CD14-positive monocyte (primary cell): ENCODE results near the gene ZIM2. TPM values are rescaled to one million over a fixed set of nuclear protein-coding genes. Genes with fewer than 3 reads are reported as not detected.

ENCODE experiments used
- DNase-seq, 3 donors: peaks; one replicate each; pipeline ENCODE4 v3.0.0-alpha.2; 2011 to 2022
- H2AFZ ChIP-seq: 2 replicates; pipeline ENCODE4 v1.6.0; 2012; ENCODE audit warnings: mild to moderate bottlenecking, low read depth, low read length, inconsistent platforms; ENCODE audit not compliant: insufficient read depth, poor library complexity, severe bottlenecking
- H3K27ac ChIP-seq, 2 donors: 1 replicate in 1 of 2; 2 replicates in 1 of 2; pipeline ENCODE4 v1.5.1; 2012 to 2013; ENCODE audit warnings: low read length in 2 of 2, control low read depth in 1 of 2, inconsistent platforms in 1 of 2, low read depth in 1 of 2, mild to moderate bottlenecking in 1 of 2
- H3K27me3 ChIP-seq, 2 donors: one replicate each; pipeline versions ENCODE4 v1.6.0 to v1.6.1; 2011 to 2013; ENCODE audit warnings: low read length in 2 of 2; ENCODE audit not compliant: control insufficient read depth in 2 of 2, insufficient read depth in 2 of 2
- H3K36me3 ChIP-seq, 2 donors: replicated peaks in 1 of 2; 1 replicate in 1 of 2; 2 replicates in 1 of 2; pipeline versions ENCODE4 v1.5.1 to v1.6.1; 2012 to 2013; ENCODE audit warnings: low read length in 2 of 2, control low read depth in 1 of 2, inconsistent platforms in 1 of 2, mild to moderate bottlenecking in 1 of 2; ENCODE audit not compliant: insufficient read depth in 2 of 2, control insufficient read depth in 1 of 2
- H3K4me1 ChIP-seq, 2 donors: 1 replicate in 1 of 2; 2 replicates in 1 of 2; pipeline versions ENCODE4 v1.5.1 to v1.6.1; 2012 to 2013; ENCODE audit warnings: low read length in 2 of 2, control low read depth in 1 of 2, inconsistent platforms in 1 of 2, mild to moderate bottlenecking in 1 of 2, moderate library complexity in 1 of 2; ENCODE audit not compliant: insufficient read depth in 2 of 2, control insufficient read depth in 1 of 2
- H3K4me2 ChIP-seq: replicated peaks from 2 replicates; pipeline ENCODE3; 2012; ENCODE audit warnings: low read length, moderate library complexity, mild to moderate bottlenecking; ENCODE audit not compliant: poor library complexity, severe bottlenecking; ENCODE audit errors: extremely low read depth
- H3K4me3 ChIP-seq, 3 experiments: fragments of 200-600 bp in 1 of 3; sonication (generic) in 1 of 3; replicated peaks in 1 of 3; 1 replicate in 2 of 3; 2 replicates in 1 of 3; pipeline ENCODE4 v1.5.1; 2011 to 2013; ENCODE audit warnings: low read length in 3 of 3, mild to moderate bottlenecking in 3 of 3, control low read depth in 2 of 3, low read depth in 2 of 3, inconsistent platforms in 1 of 3, moderate library complexity in 1 of 3
- H3K79me2 ChIP-seq: 2 replicates; pipeline ENCODE4 v1.6.0; 2012; ENCODE audit warnings: mild to moderate bottlenecking, control low read depth, inconsistent platforms, low read length, moderate library complexity; ENCODE audit not compliant: insufficient read depth
- H3K9ac ChIP-seq: 2 replicates; pipeline ENCODE4 v1.6.0; 2017; ENCODE audit warnings: low read length, mild to moderate bottlenecking; ENCODE audit not compliant: insufficient read depth, poor library complexity, severe bottlenecking
- H3K9me3 ChIP-seq, 2 donors: replicated peaks in 1 of 2; 1 replicate in 1 of 2; 2 replicates in 1 of 2; pipeline versions ENCODE4 v1.5.1 to v1.6.1; 2012 to 2013; ENCODE audit warnings: low read length in 2 of 2, control low read depth in 1 of 2; ENCODE audit not compliant: control insufficient read depth in 1 of 2, insufficient read depth in 1 of 2
- H4K20me1 ChIP-seq: 2 replicates; pipeline ENCODE4 v1.6.0; 2012; ENCODE audit warnings: mild to moderate bottlenecking, low read length, control low read depth, moderate library complexity; ENCODE audit not compliant: insufficient read depth
- H3K27ac Mint-ChIP-seq, 7 donors: one replicate each; pipeline ENCODE4 v1.8.0; 2020; ENCODE audit warnings: mild to moderate bottlenecking in 7 of 7, mixed read lengths in 7 of 7, moderate library complexity in 6 of 7, inconsistent platforms in 2 of 7
- H3K27me3 Mint-ChIP-seq, 3 donors: one replicate each; pipeline ENCODE4 v1.8.0; 2021 to 2022; ENCODE audit warnings: low read depth in 3 of 3, mild to moderate bottlenecking in 3 of 3, mixed read lengths in 3 of 3, moderate library complexity in 3 of 3, inconsistent platforms in 1 of 3
- H3K36me3 Mint-ChIP-seq, 2 donors: one replicate each; pipeline ENCODE4 v1.8.0; 2020; ENCODE audit warnings: mixed read lengths in 2 of 2, inconsistent platforms in 1 of 2, mild to moderate bottlenecking in 1 of 2
- H3K4me1 Mint-ChIP-seq: one replicate; pipeline ENCODE4 v1.8.0; 2020; ENCODE audit warnings: mild to moderate bottlenecking, mixed read lengths
- H3K4me3 Mint-ChIP-seq, 2 donors: one replicate each; pipeline ENCODE4 v1.8.0; 2020; ENCODE audit warnings: mild to moderate bottlenecking in 2 of 2, mixed read lengths in 2 of 2, moderate library complexity in 1 of 2
- H3K9me3 Mint-ChIP-seq, 7 donors: one replicate each; pipeline ENCODE4 v1.8.0; 2020 to 2022; ENCODE audit warnings: mixed read lengths in 7 of 7, mild to moderate bottlenecking in 6 of 7, moderate library complexity in 6 of 7, inconsistent platforms in 2 of 7
- CTCF ChIP-seq: fragments of 200-600 bp; IDR thresholded peaks from one replicate; pipeline ENCODE4 v1.8.0; 2022; ENCODE audit warnings: antibody characterized with exemption, mild to moderate bottlenecking
- WGBS: methylation state at CpG from one replicate; pipeline ENCODE4 v1.1.5; 2013; ENCODE audit warnings: missing lambda C conversion rate; ENCODE audit not compliant: insufficient coverage; 5-methylcytosine and 5-hydroxymethylcytosine counted together
- intact Hi-C, 2 donors: fragments of 100-400 bp; cut with micrococcal nuclease; formaldehyde crosslinking; loops; one replicate each; pipeline versions ENCODE4 v1.15.0 to v1.15.1; 2023
- polyA plus RNA-seq, 3 donors: library from polyadenylated mRNA; depleted of rRNA in 1 of 3; unstranded in 2 of 3; stranded (reverse) in 1 of 3; fragments of 300-500 nt in 2 of 3; fragments of >200 nt in 1 of 3; fragmentation: Illumina TruSeq in 2 of 3; gene quantifications; 1 replicate in 2 of 3; 2 replicates in 1 of 3; pipeline ENCODE4 v1.2.3, GENCODE V29; 2012 to 2021

ZIM2 gene
- polyA plus RNA-seq, 3 donors: not detected

- no peaks in the 10 kb centered on the region for H3K4me1 ChIP-seq
- no peaks in the 10 kb centered on the region for H3K36me3 Mint-ChIP-seq
- no peaks in the 10 kb centered on the region for H3K36me3 ChIP-seq
- intact Hi-C loops: no loop called here
- no peak overlapping the region for H3K4me3 ChIP-seq
- TF ChIP-seq CTCF: no peak
- peaks cover 30 to 39% of the 10 kb centered on the region in 2 donors for H3K9me3 ChIP-seq
- no peak overlapping the region for H2AFZ ChIP-seq
- H3K27me3 Mint-ChIP-seq: peaks cover 0 to 3% (median 0%) of the 10 kb centered on the region in 3 donors
- H3K27ac Mint-ChIP-seq: no peak overlapping the region
- H4K20me1 ChIP-seq: no peaks in the 10 kb centered on the region
- peaks cover 5 to 42% (median 17%) of the 10 kb centered on the region in 7 donors for H3K9me3 Mint-ChIP-seq
- no peaks in the 10 kb centered on the region for H3K79me2 ChIP-seq
- no peaks in the 10 kb centered on the region for H3K4me1 Mint-ChIP-seq
- no peak overlapping the region for H3K4me3 Mint-ChIP-seq
- WGBS: 78% methylated on average over 1 of the region's 2 CpGs
- H3K27ac ChIP-seq: no peak overlapping the region
- no peak overlapping the region for H3K9ac ChIP-seq
- no peak for DNase-seq
- no peaks in the 10 kb centered on the region for H3K27me3 ChIP-seq
- H3K4me2 ChIP-seq: no peak overlapping the region
Measured at GRCh38 chr19:56831255-56831654, 9.3 kb downstream of the ZIM2 start.

GRCh38 chr19:56829596-56829995, 10.9 kb downstream of the ZIM2 start:
- DNase-seq: no peak
- 81% methylated on average over 2 of the region's 6 CpGs for WGBS

More at GRCh38 chr19:56829596-56829995, 10.9 kb downstream of the ZIM2 start:
- intact Hi-C loops: no loop called here
- H3K27ac ChIP-seq: no peak overlapping the region
- peaks cover 3 to 47% (median 12%) of the 10 kb centered on the region in 7 donors for H3K9me3 Mint-ChIP-seq
- H3K9me3 ChIP-seq: peaks cover 34 to 39% of the 10 kb centered on the region in 2 donors
- H3K9ac ChIP-seq: no peak overlapping the region
- H3K4me3 ChIP-seq: no peak overlapping the region
- H2AFZ ChIP-seq: no peak overlapping the region
- no peaks in the 10 kb centered on the region for H3K27me3 ChIP-seq
- no peak overlapping the region for H3K4me3 Mint-ChIP-seq
- H3K27ac Mint-ChIP-seq: no peak overlapping the region
- H3K79me2 ChIP-seq: no peaks in the 10 kb centered on the region
- no peaks in the 10 kb centered on the region for H3K36me3 ChIP-seq
- no peaks in the 10 kb centered on the region for H3K36me3 Mint-ChIP-seq
- TF ChIP-seq CTCF: no peak
- no peaks in the 10 kb centered on the region for H4K20me1 ChIP-seq
- H3K4me1 ChIP-seq: no peaks in the 10 kb centered on the region
- no peak overlapping the region for H3K4me2 ChIP-seq
- H3K27me3 Mint-ChIP-seq: peaks cover 0 to under 1% (median 0%) of the 10 kb centered on the region in 3 donors
- H3K4me1 Mint-ChIP-seq: no peaks in the 10 kb centered on the region
